Kidney epithelial cell (primary cell): ENCODE data around the gene RAMP3. TPM values are rescaled to one million over a fixed set of nuclear protein-coding genes. Genes with fewer than 3 reads are reported as not detected.
A peak's percentile ranks its signal among the peaks of the same experiment; 100 is the strongest.

Source experiments
- DNase-seq: peaks from one replicate; pipeline ENCODE4 v3.0.0-alpha.2; 2010; ENCODE audit warnings: low read depth
- H3K27me3 ChIP-seq: 2 replicates; pipeline ENCODE4 v1.6.0; 2011; ENCODE audit warnings: low read length; ENCODE audit not compliant: control insufficient read depth, insufficient read depth
- H3K36me3 ChIP-seq: 2 replicates; pipeline ENCODE4 v1.5.1; 2011; ENCODE audit warnings: low read length; ENCODE audit not compliant: control insufficient read depth, insufficient read depth
- H3K4me3 ChIP-seq: 2 replicates; pipeline ENCODE4 v1.5.1; 2011; ENCODE audit warnings: low read depth, mild to moderate bottlenecking, control low read depth, low read length
- CTCF ChIP-seq: IDR thresholded peaks from 2 replicates; pipeline ENCODE4 v1.5.1; 2011; ENCODE audit warnings: mild to moderate bottlenecking, moderate library complexity, low read length, control low read depth, inconsistent platforms; ENCODE audit not compliant: insufficient read depth, poor library complexity, severe bottlenecking
- total RNA-seq: library from RNA; depleted of rRNA; stranded (reverse); fragments of >200 nt; gene quantifications from 2 replicates; pipeline ENCODE4 v1.2.3, GENCODE V29; 2015

RAMP3 gene
- total RNA-seq, 1 donor from 2014 or later: not detected

GRCh38 chr7:45211958-45212357 is 54.4 kb downstream of the RAMP3 start:
- DNase-seq: no peak
- no peaks in the 10 kb centered on the region for H3K36me3 ChIP-seq
- no peak overlapping the region for H3K4me3 ChIP-seq
- no peak for TF ChIP-seq CTCF
- peaks cover 5% of the 10 kb centered on the region for H3K27me3 ChIP-seq

GRCh38 chr7:45212606-45213005 is 55.0 kb downstream of the RAMP3 start:
- H3K27me3 ChIP-seq: peaks cover 7% of the 10 kb centered on the region
- no peak for TF ChIP-seq CTCF
- H3K36me3 ChIP-seq: no peaks in the 10 kb centered on the region
- no peak overlapping the region for H3K4me3 ChIP-seq
- no peak for DNase-seq

- no peak for DNase-seq
- no peak for TF ChIP-seq CTCF
- Histone ChIP-seq H3K27me3 (peaks cover 10% of the 10 kb centered on the region), H3K4me3 (no peak overlapping the region), H3K36me3 (no peaks in the 10 kb centered on the region)
Observed at GRCh38 chr7:45215601-45216062, 58.0 kb downstream of the RAMP3 start.

GRCh38 chr7:45216181-45216580 is 58.6 kb downstream of the RAMP3 start:
- TF ChIP-seq CTCF: no peak
- Histone ChIP-seq H3K36me3 (no peaks in the 10 kb centered on the region), H3K4me3 (no peak overlapping the region), H3K27me3 (peaks cover 10% of the 10 kb centered on the region)
- no peak for DNase-seq

GRCh38 chr7:45216622-45217165 is 59.1 kb downstream of the RAMP3 start:
- Histone ChIP-seq H3K36me3 (no peaks in the 10 kb centered on the region), H3K4me3 (no peak overlapping the region), H3K27me3 (peaks cover 10% of the 10 kb centered on the region)
- no peak for TF ChIP-seq CTCF
- no peak for DNase-seq

GRCh38 chr7:45217358-45217757 is 59.8 kb downstream of the RAMP3 start:
- peak; percentile 45 for TF ChIP-seq CTCF
- DNase-seq: no peak
- Histone ChIP-seq H3K4me3 (no peak overlapping the region), H3K27me3 (peaks cover 10% of the 10 kb centered on the region), H3K36me3 (no peaks in the 10 kb centered on the region)
